ENCODE measurements around the gene GABBR1. TPM values are rescaled to one million over a fixed set of nuclear protein-coding genes. Genes with fewer than 3 reads are reported as not detected.

The GABBR1 gene
- total and polyA plus RNA-seq, 2 donors (not counting 1 experiment from before 2014, with no cell fraction given) = 198 to 241 TPM

DNA sequence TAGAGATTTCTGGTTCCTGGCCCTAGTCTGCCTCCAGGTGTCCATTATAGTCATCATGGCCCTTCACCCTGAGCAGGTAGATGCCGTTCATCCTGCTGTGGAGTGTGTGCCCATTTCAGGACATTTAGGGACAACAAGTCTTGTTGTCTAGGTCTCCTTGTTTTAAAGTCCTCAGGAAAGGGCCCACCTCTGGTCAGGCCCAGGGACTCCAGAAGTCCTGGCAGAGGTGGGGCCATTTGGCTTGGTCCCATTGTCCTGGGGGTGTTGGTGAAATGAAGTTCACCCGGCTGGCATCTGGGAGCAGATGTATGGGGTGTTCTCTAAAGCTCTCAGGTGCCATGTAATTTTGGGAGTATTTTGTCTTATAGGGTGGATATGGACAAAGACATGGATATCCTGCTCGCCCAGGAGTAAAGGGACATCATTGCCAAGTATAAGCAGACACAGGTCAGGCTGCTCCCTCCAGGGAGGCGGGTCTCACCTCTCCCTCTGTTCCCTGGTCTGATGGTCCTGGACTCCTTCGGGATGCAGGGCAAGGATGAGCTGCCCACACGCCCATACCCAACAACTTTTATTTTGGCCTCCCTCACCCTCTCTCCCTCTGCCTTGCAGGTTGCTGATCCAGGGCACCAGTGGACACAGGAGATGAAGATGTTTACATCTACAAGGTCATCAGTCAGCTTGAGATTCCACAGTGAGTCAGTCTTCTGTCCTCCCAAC lies 113.5 kb downstream of the GABBR1 start:
- CTCF ChIA-PET = no interaction called here
- TF ChIP-seq, protein P1, sequence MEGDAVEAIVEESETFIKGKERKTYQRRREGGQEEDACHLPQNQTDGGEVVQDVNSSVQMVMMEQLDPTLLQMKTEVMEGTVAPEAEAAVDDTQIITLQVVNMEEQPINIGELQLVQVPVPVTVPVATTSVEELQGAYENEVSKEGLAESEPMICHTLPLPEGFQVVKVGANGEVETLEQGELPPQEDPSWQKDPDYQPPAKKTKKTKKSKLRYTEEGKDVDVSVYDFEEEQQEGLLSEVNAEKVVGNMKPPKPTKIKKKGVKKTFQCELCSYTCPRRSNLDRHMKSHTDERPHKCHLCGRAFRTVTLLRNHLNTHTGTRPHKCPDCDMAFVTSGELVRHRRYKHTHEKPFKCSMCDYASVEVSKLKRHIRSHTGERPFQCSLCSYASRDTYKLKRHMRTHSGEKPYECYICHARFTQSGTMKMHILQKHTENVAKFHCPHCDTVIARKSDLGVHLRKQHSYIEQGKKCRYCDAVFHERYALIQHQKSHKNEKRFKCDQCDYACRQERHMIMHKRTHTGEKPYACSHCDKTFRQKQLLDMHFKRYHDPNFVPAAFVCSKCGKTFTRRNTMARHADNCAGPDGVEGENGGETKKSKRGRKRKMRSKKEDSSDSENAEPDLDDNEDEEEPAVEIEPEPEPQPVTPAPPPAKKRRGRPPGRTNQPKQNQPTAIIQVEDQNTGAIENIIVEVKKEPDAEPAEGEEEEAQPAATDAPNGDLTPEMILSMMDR (IDR thresholded peaks at IDR 0.05) = no peak
- no peak for TF ChIP-seq EZH2 (IDR thresholded peaks at IDR 0.05; ENCODE audit: borderline replicate concordance, insufficient read depth, low read depth, low read length, poor library complexity, severe bottlenecking)
- DNase-seq (no peak), ATAC-seq (ENCODE audit: low read depth) (no peak)
- WGBS (ENCODE audit: insufficient coverage) = 78% methylated on average over 6 of the region's 6 CpGs
- no peaks in the 10 kb centered on the region for H4K20me1 ChIP-seq (ENCODE audit: control insufficient read depth, insufficient read depth, low read length, poor library complexity, severe bottlenecking)
- H3K9me3 Mint-ChIP-seq (ENCODE audit: insufficient read depth) = no peaks in the 10 kb centered on the region
- H3K9ac ChIP-seq (ENCODE audit: low read length) = no peak overlapping the region
- no peaks in the 10 kb centered on the region for H3K36me3 ChIP-seq (replicated peaks in 1 of 2; ENCODE audit: control extremely low read depth in 1 of 2, control insufficient read depth in 1 of 2, extremely low read depth in 1 of 2, insufficient read depth in 2 of 2, low read length in 1 of 2)
- no peak overlapping the region for H2AFZ ChIP-seq (ENCODE audit: insufficient read depth, low read depth, low read length, poor library complexity, severe bottlenecking)
- H3K27ac Mint-ChIP-seq = no peak overlapping the region
- H3K27ac ChIP-seq (ENCODE audit: low read length in 2 of 2) = no peak overlapping the region
- no peaks in the 10 kb centered on the region for H3K9me3 ChIP-seq (ENCODE audit: control extremely low read depth in 1 of 3, control insufficient read depth in 2 of 3, insufficient read depth in 1 of 3, low read length in 2 of 3)
- H3K79me2 ChIP-seq (ENCODE audit: control insufficient read depth, insufficient read depth, low read length) = no peaks in the 10 kb centered on the region
- no peaks in the 10 kb centered on the region for H3K4me1 ChIP-seq (ENCODE audit: control insufficient read depth in 2 of 2, insufficient read depth in 2 of 2, low read length in 2 of 2)
- H3K27me3 ChIP-seq (replicated peaks in 1 of 4; ENCODE audit: control extremely low read depth in 1 of 4, control insufficient read depth in 3 of 4, insufficient read depth in 4 of 4, low read length in 3 of 4) = peaks cover 0 to 6% (median 4%) of the 10 kb centered on the region in 4 experiments
- POLR2A ChIA-PET = no interaction called here
- H3K4me3 ChIP-seq (ENCODE audit: control extremely low read depth in 1 of 5, extremely low read depth in 1 of 5, insufficient read depth in 1 of 5, low read depth in 2 of 5, low read length in 4 of 5) = no peak overlapping the region
- peaks cover 32% of the 10 kb centered on the region for H3K27me3 Mint-ChIP-seq
- no peak overlapping the region for H3K4me2 ChIP-seq (replicated peaks; ENCODE audit: low read depth, low read length, poor library complexity, severe bottlenecking)
- H3K4me1 Mint-ChIP-seq = no peaks in the 10 kb centered on the region
- intact Hi-C loops (cut with micrococcal nuclease) = no loop called here
- H3K4me3 Mint-ChIP-seq = no peak overlapping the region

DNA sequence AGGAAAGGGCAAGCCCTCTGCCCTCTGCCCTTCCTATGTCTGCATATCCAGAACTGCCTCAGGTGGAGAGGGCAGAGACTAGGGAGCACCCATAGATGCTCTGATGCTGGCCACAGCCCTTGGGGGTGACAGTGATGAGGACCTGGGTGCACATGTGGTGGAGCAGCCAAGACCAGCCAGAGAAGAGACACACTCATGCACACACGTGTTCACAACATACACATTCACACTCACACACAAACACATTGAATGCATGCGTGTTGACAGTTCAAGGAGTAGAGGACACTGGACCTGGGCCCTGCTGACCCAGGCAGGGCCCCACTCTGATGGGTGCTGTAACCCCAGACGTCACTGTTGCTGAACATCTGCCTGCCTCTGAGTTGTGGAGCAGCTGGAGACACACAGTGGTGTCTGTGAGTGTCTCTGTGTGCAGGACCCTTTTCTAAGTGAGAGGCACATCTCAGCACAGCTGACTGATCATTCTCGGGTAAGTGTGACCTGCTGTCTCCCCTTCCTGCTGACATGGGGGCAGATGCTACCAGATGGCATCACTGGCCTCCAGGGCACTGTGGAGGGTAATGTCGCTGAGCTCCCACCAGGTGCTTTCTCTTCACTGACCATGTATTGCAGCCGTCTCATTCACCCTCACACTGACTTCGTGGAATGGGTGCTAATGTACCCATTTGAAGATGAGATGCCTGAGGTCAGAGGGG lies 115.1 kb downstream of the GABBR1 start:
- no peaks in the 10 kb centered on the region for H3K9me3 Mint-ChIP-seq (ENCODE audit: insufficient read depth)
- Histone ChIP-seq H3K36me3 (replicated peaks in 1 of 2; ENCODE audit: control extremely low read depth in 1 of 2, control insufficient read depth in 1 of 2, extremely low read depth in 1 of 2, insufficient read depth in 2 of 2, low read length in 1 of 2) (no peaks in the 10 kb centered on the region), H3K4me1 (ENCODE audit: control insufficient read depth in 2 of 2, insufficient read depth in 2 of 2, low read length in 2 of 2) (no peaks in the 10 kb centered on the region), H3K9me3 (ENCODE audit: control extremely low read depth in 1 of 3, control insufficient read depth in 2 of 3, insufficient read depth in 1 of 3, low read length in 2 of 3) (no peaks in the 10 kb centered on the region), H3K79me2 (ENCODE audit: control insufficient read depth, insufficient read depth, low read length) (no peaks in the 10 kb centered on the region), H2AFZ (ENCODE audit: insufficient read depth, low read depth, low read length, poor library complexity, severe bottlenecking) (no peak overlapping the region), H3K9ac (ENCODE audit: low read length) (no peak overlapping the region), H3K4me3 (ENCODE audit: control extremely low read depth in 1 of 5, extremely low read depth in 1 of 5, insufficient read depth in 1 of 5, low read depth in 2 of 5, low read length in 4 of 5) (no peak overlapping the region), H3K27ac (ENCODE audit: low read length in 2 of 2) (no peak overlapping the region), H3K27me3 (replicated peaks in 1 of 4; ENCODE audit: control extremely low read depth in 1 of 4, control insufficient read depth in 3 of 4, insufficient read depth in 4 of 4, low read length in 3 of 4) (peaks cover 0 to 6% (median 3%) of the 10 kb centered on the region in 4 experiments), H3K4me2 (replicated peaks; ENCODE audit: low read depth, low read length, poor library complexity, severe bottlenecking) (no peak overlapping the region), H4K20me1 (ENCODE audit: control insufficient read depth, insufficient read depth, low read length, poor library complexity, severe bottlenecking) (no peaks in the 10 kb centered on the region)
- ChIA-PET POLR2A (no interaction called here), CTCF (no interaction called here)
- TF ChIP-seq, protein P1 (IDR thresholded peaks at IDR 0.05) = no peak
- no peak for TF ChIP-seq EZH2 (IDR thresholded peaks at IDR 0.05; ENCODE audit: borderline replicate concordance, insufficient read depth, low read depth, low read length, poor library complexity, severe bottlenecking)
- no peak overlapping the region for H3K4me3 Mint-ChIP-seq
- intact Hi-C loops (cut with micrococcal nuclease) = no loop called here
- H3K27ac Mint-ChIP-seq = no peak overlapping the region
- WGBS (ENCODE audit: insufficient coverage) = 89% methylated on average over 7 of the region's 7 CpGs
- ATAC-seq (ENCODE audit: low read depth) = no peak
- H3K4me1 Mint-ChIP-seq = no peaks in the 10 kb centered on the region
- no peak for DNase-seq
- H3K27me3 Mint-ChIP-seq = peaks cover 31% of the 10 kb centered on the region
